GM23338 (cell line): ENCODE results near the gene INTU. TPM values are rescaled to one million over a fixed set of nuclear protein-coding genes. Genes with fewer than 3 reads are reported as not detected.

Experiments used
- ATAC-seq: fragments of 200-7000 bp; cut with Tn5 transposase; 3 replicates; pipeline ENCODE4 v1.9.1; 2020
- DNase-seq: peaks from one replicate; pipeline ENCODE4 v3.0.0-alpha.2; 2015; ENCODE audit warnings: low spot score
- H2AFZ ChIP-seq: fragments of 200-600 bp; sonication (generic); 2 replicates; pipeline ENCODE4 v1.8.0; 2016; ENCODE audit warnings: antibody characterized with exemption, mild to moderate bottlenecking, moderate library complexity
- H3F3A ChIP-seq: fragments of 200-600 bp; sonication (generic); replicated peaks from 2 replicates; pipeline ENCODE4 v1.8.0; 2017; ENCODE audit warnings: antibody characterized with exemption, mixed run types, low read depth
- H3K27ac ChIP-seq: fragments of 200-600 bp; sonication (generic); 2 replicates; pipeline ENCODE4 v1.6.1; 2016; ENCODE audit warnings: low read depth
- H3K27me3 ChIP-seq: fragments of 200-600 bp; sonication (generic); 2 replicates; pipeline ENCODE4 v1.8.0; 2016; ENCODE audit warnings: mild to moderate bottlenecking, mixed run types, moderate library complexity; ENCODE audit not compliant: insufficient read depth
- H3K36me3 ChIP-seq: fragments of 200-600 bp; sonication (generic); 2 replicates; pipeline ENCODE4 v1.8.0; 2016; ENCODE audit warnings: mild to moderate bottlenecking; ENCODE audit not compliant: insufficient read depth
- H3K4me1 ChIP-seq: fragments of 200-600 bp; sonication (generic); 2 replicates; pipeline ENCODE4 v1.8.0; 2016; ENCODE audit warnings: mild to moderate bottlenecking, moderate library complexity; ENCODE audit not compliant: insufficient read depth
- H3K4me2 ChIP-seq: fragments of 200-600 bp; sonication (generic); 2 replicates; pipeline ENCODE4 v1.7.1; 2017; ENCODE audit warnings: mixed run types
- H3K4me3 ChIP-seq: fragments of 200-600 bp; sonication (generic); 2 replicates; pipeline ENCODE4 v1.6.1; 2016; ENCODE audit warnings: mixed run types
- H3K79me2 ChIP-seq: fragments of 200-600 bp; sonication (generic); replicated peaks from 2 replicates; pipeline ENCODE4 v1.8.0; 2017; ENCODE audit warnings: mild to moderate bottlenecking; ENCODE audit not compliant: insufficient read depth
- H3K9me2 ChIP-seq: fragments of 200-600 bp; sonication (generic); 2 replicates; pipeline ENCODE4 v1.8.0; 2017; ENCODE audit not compliant: insufficient read depth
- H4K20me1 ChIP-seq: fragments of 200-600 bp; sonication (generic); replicated peaks from 2 replicates; pipeline ENCODE4 v1.8.0; 2017; ENCODE audit warnings: mild to moderate bottlenecking; ENCODE audit not compliant: insufficient read depth
- H3K27ac Mint-ChIP-seq: 2 replicates; pipeline ENCODE4 v1.8.0; 2020; ENCODE audit warnings: inconsistent platforms, mild to moderate bottlenecking, moderate library complexity, mixed read lengths
- H3K27me3 Mint-ChIP-seq: 3 replicates; pipeline ENCODE4 v1.8.0; 2022; ENCODE audit warnings: low read depth, mild to moderate bottlenecking, moderate library complexity, mixed read lengths, inconsistent platforms; ENCODE audit not compliant: insufficient read depth, poor library complexity
- H3K36me3 Mint-ChIP-seq: 3 replicates; pipeline ENCODE4 v1.8.0; 2021; ENCODE audit warnings: low read depth, mild to moderate bottlenecking, inconsistent platforms, moderate library complexity, mixed read lengths
- H3K4me1 Mint-ChIP-seq: 3 replicates; pipeline ENCODE4 v1.8.0; 2020; ENCODE audit warnings: mild to moderate bottlenecking, inconsistent platforms, mixed read lengths
- H3K4me3 Mint-ChIP-seq: 3 replicates; pipeline ENCODE4 v1.8.0; 2021; ENCODE audit warnings: moderate library complexity, mild to moderate bottlenecking, inconsistent platforms, mixed read lengths
- H3K9me3 Mint-ChIP-seq: 3 replicates; pipeline ENCODE4 v1.8.0; 2020; ENCODE audit warnings: moderate library complexity, mild to moderate bottlenecking, inconsistent platforms, mixed read lengths
- CREB1 ChIP-seq: fragments of 250-450 bp; sonication (Bioruptor Pico); IDR thresholded peaks from 2 replicates; pipeline ENCODE4 v1.5.0; 2020; ENCODE audit warnings: low read depth, mild to moderate bottlenecking, moderate library complexity
- EZH2 ChIP-seq: fragments of 200-600 bp; sonication (generic); IDR thresholded peaks from one replicate; pipeline ENCODE4 v1.8.0; 2017; ENCODE audit warnings: antibody characterized with exemption, mild to moderate bottlenecking, low read depth; ENCODE audit not compliant: unreplicated experiment
- JUNB ChIP-seq: IDR thresholded peaks from one replicate; pipeline ENCODE4 v1.6.1; 2016; ENCODE audit warnings: antibody characterized with exemption; ENCODE audit not compliant: unreplicated experiment
- POLR2AphosphoS5 ChIP-seq: IDR thresholded peaks from 2 replicates; pipeline ENCODE4 v1.6.1; 2016; ENCODE audit warnings: antibody characterized with exemption, low read depth
- REST ChIP-seq: IDR thresholded peaks from one replicate; pipeline ENCODE4 v1.6.1; 2018; ENCODE audit warnings: antibody characterized with exemption; ENCODE audit not compliant: unreplicated experiment
- STAT1 ChIP-seq: IDR thresholded peaks from one replicate; pipeline ENCODE4 v1.6.1; 2016; ENCODE audit warnings: antibody characterized with exemption; ENCODE audit not compliant: unreplicated experiment
- ZNF114 ChIP-seq: fragments of 250-450 bp; sonication (Bioruptor Pico); IDR thresholded peaks from 2 replicates; pipeline ENCODE4 v1.5.0; 2020; ENCODE audit warnings: mild to moderate bottlenecking, moderate library complexity
- ZNF331 ChIP-seq: fragments of 250-450 bp; sonication (Bioruptor Pico); IDR thresholded peaks from 2 replicates; pipeline ENCODE4 v1.5.0; 2020; ENCODE audit warnings: low read depth, mild to moderate bottlenecking, moderate library complexity
- ZNF462 ChIP-seq: fragments of 250-450 bp; sonication (Bioruptor Pico); IDR thresholded peaks from 2 replicates; pipeline ENCODE4 v1.5.0; 2020; ENCODE audit warnings: mild to moderate bottlenecking, moderate library complexity
- polyA plus RNA-seq: library from polyadenylated mRNA; unstranded; fragments of >200 nt; fragmentation: Nextera tagmentation; extraction: Ambion mirVana; gene quantifications from 2 replicates; pipeline ENCODE4 v1.2.1, GENCODE V29; 2016
- total RNA-seq: library from RNA; depleted of rRNA; stranded (reverse); fragments of >200 nt; shearing (Covaris generic); gene quantifications from 2 replicates; pipeline ENCODE4 v1.2.3, GENCODE V29; 2014
- TF ChIP-seq, protein P1 (sequence below): IDR thresholded peaks from 2 replicates; pipeline ENCODE4 v1.6.1; 2016; ENCODE audit warnings: antibody characterized with exemption
- TF ChIP-seq, protein P2 (sequence below), 2 experiments: fragments of 200-600 bp in 1 of 2; sonication (generic) in 1 of 2; conservative IDR thresholded peaks; 2 replicates each; pipeline versions ENCODE4 v1.5.1 to v1.6.1; 2016 to 2017; ENCODE audit warnings: antibody characterized with exemption in 2 of 2, low read depth in 2 of 2, mild to moderate bottlenecking in 2 of 2, moderate library complexity in 1 of 2

INTU gene
- total and polyA plus RNA-seq, 2 experiments from 2014 or later: 10.3 to 16.6 TPM

- Histone ChIP-seq H2AFZ (no peak overlapping the region), H3F3A (no peaks in the 10 kb centered on the region), H3K36me3 (peaks cover 14% of the 10 kb centered on the region; the same call in 1 of the 2 replicates), H3K4me1 (no peaks in the 10 kb centered on the region), H3K27ac (no peak overlapping the region), H3K4me2 (no peak overlapping the region), H3K9me2 (no peaks in the 10 kb centered on the region), H3K4me3 (no peak overlapping the region), H3K27me3 (no peaks in the 10 kb centered on the region), H4K20me1 (no peaks in the 10 kb centered on the region), H3K79me2 (peaks cover 4% of the 10 kb centered on the region)
- Mint-ChIP-seq H3K4me3 (no peak overlapping the region), H3K36me3 (peaks cover 34% of the 10 kb centered on the region), H3K4me1 (no peaks in the 10 kb centered on the region), H3K9me3 (no peaks in the 10 kb centered on the region), H3K27ac (no peak overlapping the region), H3K27me3 (peaks cover 2% of the 10 kb centered on the region)
- TF ChIP-seq CREB1 (no peak), ZNF331 (no peak), ZNF114 (CRISPR knock-in tag) (no peak), ZNF462 (CRISPR knock-in tag) (no peak), REST (no peak), STAT1 (no peak), POLR2AphosphoS5 (no peak), EZH2 (no peak), JUNB (no peak)
- TF ChIP-seq, protein P1, sequence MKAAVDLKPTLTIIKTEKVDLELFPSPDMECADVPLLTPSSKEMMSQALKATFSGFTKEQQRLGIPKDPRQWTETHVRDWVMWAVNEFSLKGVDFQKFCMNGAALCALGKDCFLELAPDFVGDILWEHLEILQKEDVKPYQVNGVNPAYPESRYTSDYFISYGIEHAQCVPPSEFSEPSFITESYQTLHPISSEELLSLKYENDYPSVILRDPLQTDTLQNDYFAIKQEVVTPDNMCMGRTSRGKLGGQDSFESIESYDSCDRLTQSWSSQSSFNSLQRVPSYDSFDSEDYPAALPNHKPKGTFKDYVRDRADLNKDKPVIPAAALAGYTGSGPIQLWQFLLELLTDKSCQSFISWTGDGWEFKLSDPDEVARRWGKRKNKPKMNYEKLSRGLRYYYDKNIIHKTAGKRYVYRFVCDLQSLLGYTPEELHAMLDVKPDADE: no peak
- TF ChIP-seq, protein P2, sequence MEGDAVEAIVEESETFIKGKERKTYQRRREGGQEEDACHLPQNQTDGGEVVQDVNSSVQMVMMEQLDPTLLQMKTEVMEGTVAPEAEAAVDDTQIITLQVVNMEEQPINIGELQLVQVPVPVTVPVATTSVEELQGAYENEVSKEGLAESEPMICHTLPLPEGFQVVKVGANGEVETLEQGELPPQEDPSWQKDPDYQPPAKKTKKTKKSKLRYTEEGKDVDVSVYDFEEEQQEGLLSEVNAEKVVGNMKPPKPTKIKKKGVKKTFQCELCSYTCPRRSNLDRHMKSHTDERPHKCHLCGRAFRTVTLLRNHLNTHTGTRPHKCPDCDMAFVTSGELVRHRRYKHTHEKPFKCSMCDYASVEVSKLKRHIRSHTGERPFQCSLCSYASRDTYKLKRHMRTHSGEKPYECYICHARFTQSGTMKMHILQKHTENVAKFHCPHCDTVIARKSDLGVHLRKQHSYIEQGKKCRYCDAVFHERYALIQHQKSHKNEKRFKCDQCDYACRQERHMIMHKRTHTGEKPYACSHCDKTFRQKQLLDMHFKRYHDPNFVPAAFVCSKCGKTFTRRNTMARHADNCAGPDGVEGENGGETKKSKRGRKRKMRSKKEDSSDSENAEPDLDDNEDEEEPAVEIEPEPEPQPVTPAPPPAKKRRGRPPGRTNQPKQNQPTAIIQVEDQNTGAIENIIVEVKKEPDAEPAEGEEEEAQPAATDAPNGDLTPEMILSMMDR (conservative IDR thresholded peaks at IDR 0.05; ENCODE audit: low read depth in 2 of 2): no peak
- ATAC-seq (no peak), DNase-seq (no peak)
Observed at GRCh38 chr4:127643791-127644190, 11.0 kb downstream of the INTU start.
